Psoas muscle (tissue), 8 donors: Measurements from ENCODE around the gene RAB3D. TPM values are rescaled to one million over a fixed set of nuclear protein-coding genes. Genes with fewer than 3 reads are reported as not detected.
A peak's percentile ranks its signal among the peaks of the same experiment; 100 is the strongest.
"Not testable (repeated sequence)": the region's sequence is repeated elsewhere in the genome, so short reads cannot be mapped to it uniquely, and the experiment has no call there.

Experiments
- ATAC-seq, 4 donors: fragments of 200-7000 bp; cut with Tn5 transposase; one replicate each; pipeline ENCODE4 v1.9.1; 2020; ENCODE audit warnings: moderate library complexity in 3 of 4, mild to moderate bottlenecking in 2 of 4
- DNase-seq, 2 donors: peaks; one replicate each; pipeline ENCODE4 v3.0.0-alpha.2; 2020
- H3K27ac ChIP-seq: fragments of 200-600 bp; one replicate; pipeline ENCODE4 v1.8.0; 2022
- H3K27me3 ChIP-seq, 3 donors: fragments of 200-600 bp in 1 of 3; one replicate each; pipeline versions ENCODE4 v1.6.1 to v1.8.0; 2013 to 2022; ENCODE audit warnings: low read length in 2 of 3, mild to moderate bottlenecking in 2 of 3, moderate library complexity in 1 of 3; ENCODE audit not compliant: insufficient read depth in 3 of 3
- H3K36me3 ChIP-seq, 2 donors: fragments of 200-600 bp in 1 of 2; one replicate each; pipeline versions ENCODE4 v1.6.1 to v1.8.0; 2013 to 2022; ENCODE audit warnings: low read depth in 1 of 2, mild to moderate bottlenecking in 1 of 2, moderate library complexity in 1 of 2; ENCODE audit not compliant: insufficient read depth in 1 of 2
- H3K4me1 ChIP-seq: fragments of 200-600 bp; one replicate; pipeline ENCODE4 v1.8.0; 2022
- H3K4me3 ChIP-seq: fragments of 200-600 bp; one replicate; pipeline ENCODE4 v1.8.0; 2022; ENCODE audit warnings: mild to moderate bottlenecking
- H3K9me3 ChIP-seq: fragments of 200-600 bp; one replicate; pipeline ENCODE4 v1.8.0; 2022
- CTCF ChIP-seq: fragments of 200-600 bp; IDR thresholded peaks from one replicate; pipeline ENCODE4 v1.8.0; 2022; ENCODE audit warnings: antibody characterized with exemption
- WGBS, 3 donors: extraction: QIAGEN DNeasy Blood & Tissue Kit; methylation state at CpG; one replicate each; pipeline versions ENCODE4 v1.1.6 to v1.1.7; 2013; 5-methylcytosine and 5-hydroxymethylcytosine counted together
- intact Hi-C, 2 donors: fragments of 100-400 bp; cut with DNase I; formaldehyde crosslinking; loops; one replicate each; pipeline versions ENCODE4 v1.11.0 to v1.14.2; 2022
- polyA plus RNA-seq, 3 donors: library from polyadenylated mRNA; stranded (reverse); fragments of 200-250 nt; gene quantifications; one replicate each; pipeline ENCODE4 v1.2.3, GENCODE V29; 2013
- total RNA-seq, 4 donors: library from RNA; stranded (reverse); fragmentation: NEBNext Ultra II Directional in 2 of 4; extraction: Animal tissue kit (Norgen Biotek cat#: 25700) in 2 of 4; gene quantifications; one replicate each; pipeline versions ENCODE4 v1.2.1 to v1.2.4, GENCODE V29; 2021 to 2023
- donor health status: healthy with polysubstance abuse.
- donor health status: DM: no; HTN: no; CAD: no; lungs with moderate emphysema.
- donor health status: Bipolar disorder and iron deficiency.
- donor health status: healthy.
- donor health status: DM: yes; HTN: yes; CAD: no.
- donor health status: DM: no; HTN: no; CAD: no.
- donor health status: DM: no; HTN: no; CAD: no.
- donor health status: DM: yes; HTN: yes; CAD: no.

Gene RAB3D
- total and polyA plus RNA-seq, 7 donors: 1.1 to 5.6 (median 4.0) TPM

GRCh38 chr19:11346104-11346940 lies 6.9 kb upstream of the RAB3D start, which contains the start of the genes CCDC159 and TMEM205:
CCDC159 (plus strand) TSS chr19:11346519; CDS start chr19:11346607, 88 bp downstream.
TMEM205 (minus strand) TSS chr19:11346268; CDS start chr19:11345619, 649 bp downstream.
- no peaks in the 10 kb centered on the region for H3K9me3 ChIP-seq
- H3K36me3 ChIP-seq: peaks cover 0 to 21% of the 10 kb centered on the region in 2 donors
- ATAC-seq (peak; percentile 96 to 97 (median 96)), DNase-seq (peak; percentile 98 to 99)
- no peak for TF ChIP-seq CTCF
- no peaks in the 10 kb centered on the region for H3K27me3 ChIP-seq
- H3K27ac ChIP-seq: peak within 1 kb of the TSS; percentile 76
- H3K4me3 ChIP-seq: peak within 1 kb of the TSS; percentile 87
- intact Hi-C loops: no loop called here
- WGBS, 3 donors: 0% methylated on average over 50 of the region's 50 CpGs
- H3K4me1 ChIP-seq: peaks cover 14% of the 10 kb centered on the region

- H3K9me3 ChIP-seq: no peaks in the 10 kb centered on the region
- DNase-seq: no peak
- no peak for ATAC-seq
- peak overlapping the region; percentile 87 for H3K4me3 ChIP-seq
- intact Hi-C loops: no loop called here
- H3K36me3 ChIP-seq: peaks cover 0 to 22% of the 10 kb centered on the region in 2 donors
- no peaks in the 10 kb centered on the region for H3K27me3 ChIP-seq
- H3K27ac ChIP-seq: peak overlapping the region; percentile 76
- 41 to 47% (median 43%) methylated on average over 15 of the region's 15 CpGs for WGBS, 3 donors
- TF ChIP-seq CTCF: no peak
- H3K4me1 ChIP-seq: peaks cover 14% of the 10 kb centered on the region
Measured at GRCh38 chr19:11345122-11345803, 5.8 kb upstream of the RAB3D start.

- 93 to 96% (median 95%) methylated on average over 3 of the region's 3 CpGs for WGBS, 3 donors
- no peaks in the 10 kb centered on the region for H3K27me3 ChIP-seq
- no peak overlapping the region for H3K27ac ChIP-seq
- TF ChIP-seq CTCF: no peak
- H3K4me3 ChIP-seq: no peak overlapping the region
- H3K9me3 ChIP-seq: no peaks in the 10 kb centered on the region
- peaks cover 0 to 22% of the 10 kb centered on the region in 2 donors for H3K36me3 ChIP-seq
- DNase-seq: no peak
- peaks cover 14% of the 10 kb centered on the region for H3K4me1 ChIP-seq
- intact Hi-C loops: no loop called here
- ATAC-seq: no peak
Measured at GRCh38 chr19:11342429-11342828, 3.0 kb upstream of the RAB3D start.

GRCh38 chr19:11340099-11340467 lies 626 bp upstream of the RAB3D start:
- intact Hi-C loops: not testable (repeated sequence)
- peak overlapping the region; percentile 69 for H3K4me3 ChIP-seq
- 48 to 74% (median 55%) methylated on average over 8 of the region's 8 CpGs for WGBS, 3 donors

More at GRCh38 chr19:11340099-11340467, 626 bp upstream of the RAB3D start:
- peaks cover 3 to 43% of the 10 kb centered on the region in 2 donors for H3K36me3 ChIP-seq
- not testable (repeated sequence) for H3K27ac ChIP-seq, DNase-seq, H3K9me3 ChIP-seq, H3K27me3 ChIP-seq, ATAC-seq
- H3K4me1 ChIP-seq: peaks cover 11% of the 10 kb centered on the region
